Skeletal muscle tissue (tissue), 5 donors: ENCODE data around the gene CRB2. TPM values are rescaled to one million over a fixed set of nuclear protein-coding genes. Genes with fewer than 3 reads are reported as not detected.

Experiments used
- H3K27ac ChIP-seq: one replicate; pipeline ENCODE4 v1.7.0; 2013; ENCODE audit warnings: mild to moderate bottlenecking, low read depth, low read length, inconsistent platforms
- H3K27me3 ChIP-seq, 3 donors: one replicate each; pipeline ENCODE4 v1.7.0; 2013; ENCODE audit warnings: low read length in 3 of 3; ENCODE audit not compliant: control insufficient read depth in 3 of 3, insufficient read depth in 3 of 3
- H3K36me3 ChIP-seq, 3 donors: one replicate each; pipeline ENCODE4 v1.7.0; 2013; ENCODE audit warnings: low read length in 3 of 3; ENCODE audit not compliant: control insufficient read depth in 3 of 3, insufficient read depth in 3 of 3
- H3K4me1 ChIP-seq, 3 donors: one replicate each; pipeline ENCODE4 v1.7.0; 2013; ENCODE audit warnings: low read length in 3 of 3, mild to moderate bottlenecking in 3 of 3; ENCODE audit not compliant: control insufficient read depth in 3 of 3, insufficient read depth in 3 of 3
- H3K4me3 ChIP-seq, 3 donors: one replicate each; pipeline ENCODE4 v1.7.0; 2013; ENCODE audit warnings: low read length in 3 of 3
- H3K9ac ChIP-seq, 3 donors: one replicate each; pipeline ENCODE4 v1.7.0; 2013; ENCODE audit warnings: low read length in 3 of 3, mild to moderate bottlenecking in 3 of 3, moderate library complexity in 2 of 3, low read depth in 1 of 3
- H3K9me3 ChIP-seq, 3 donors: one replicate each; pipeline ENCODE4 v1.7.0; 2013; ENCODE audit warnings: low read length in 3 of 3; ENCODE audit not compliant: control insufficient read depth in 3 of 3
- small RNA-seq: library from RNA; depleted of rRNA; stranded (forward); fragments of <200 nt; gene quantifications from one replicate; pipeline ENCODE3, GENCODE V24; 2014
- total RNA-seq: library from RNA; depleted of rRNA; stranded (reverse); fragments of >200 nt; gene quantifications from one replicate; pipeline ENCODE4 v1.2.3, GENCODE V29; 2014
- donor health status: Osteomylitis.

The CRB2 gene
- total RNA-seq, 1 donor from 2014 or later, result under 0.01 TPM

DNA sequence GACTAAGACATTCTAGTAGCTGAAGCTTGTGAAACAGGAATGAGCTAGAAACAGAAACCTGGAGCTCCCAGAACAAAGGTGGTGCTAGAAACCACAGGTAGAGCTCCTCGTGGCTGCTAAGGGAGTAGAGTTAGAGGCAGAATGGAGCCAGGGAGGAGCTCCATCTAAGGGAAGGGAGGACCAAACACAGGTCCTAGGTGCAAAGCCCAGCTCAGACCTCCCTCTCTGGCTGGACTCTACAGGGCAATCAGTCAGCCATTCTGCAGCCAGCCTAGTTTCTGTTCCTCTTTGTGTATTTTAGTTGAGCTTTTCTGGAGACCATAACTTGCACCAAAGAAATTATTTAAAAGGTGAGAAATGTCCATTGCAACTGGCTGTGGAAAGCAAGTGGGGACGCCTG is 70.4 kb downstream of the CRB2 start:
- no peak overlapping the region for H3K9ac ChIP-seq
- H3K4me1 ChIP-seq, result no peaks in the 10 kb centered on the region
- H3K4me3 ChIP-seq, result no peak overlapping the region
- no peak overlapping the region for H3K27ac ChIP-seq
- H3K9me3 ChIP-seq, result no peaks in the 10 kb centered on the region
- H3K27me3 ChIP-seq, result no peaks in the 10 kb centered on the region
- peaks cover 5 to 10% (median 6%) of the 10 kb centered on the region in 3 donors for H3K36me3 ChIP-seq

Small RNA genes lying within 50 kb of the gene (small RNA-seq; reads per million reads assigned to genes)
- not detected for gene MIR601

Other genes starting within 250 kb of the CRB2 start
- gene STRBP, start 87.6 kb upstream of the CRB2 start, total RNA-seq, result 4.2 TPM